ENCODE data around the gene USP49. TPM values are rescaled to one million over a fixed set of nuclear protein-coding genes. Genes with fewer than 3 reads are reported as not detected.
A peak's percentile ranks its signal among the peaks of the same experiment; 100 is the strongest.

USP49 gene
- total and polyA plus RNA-seq, 2 of the 13 experiments (the other 11 are each of a cell fraction or from before 2014, with no cell fraction given): 2.9 to 4.3 TPM

DNA sequence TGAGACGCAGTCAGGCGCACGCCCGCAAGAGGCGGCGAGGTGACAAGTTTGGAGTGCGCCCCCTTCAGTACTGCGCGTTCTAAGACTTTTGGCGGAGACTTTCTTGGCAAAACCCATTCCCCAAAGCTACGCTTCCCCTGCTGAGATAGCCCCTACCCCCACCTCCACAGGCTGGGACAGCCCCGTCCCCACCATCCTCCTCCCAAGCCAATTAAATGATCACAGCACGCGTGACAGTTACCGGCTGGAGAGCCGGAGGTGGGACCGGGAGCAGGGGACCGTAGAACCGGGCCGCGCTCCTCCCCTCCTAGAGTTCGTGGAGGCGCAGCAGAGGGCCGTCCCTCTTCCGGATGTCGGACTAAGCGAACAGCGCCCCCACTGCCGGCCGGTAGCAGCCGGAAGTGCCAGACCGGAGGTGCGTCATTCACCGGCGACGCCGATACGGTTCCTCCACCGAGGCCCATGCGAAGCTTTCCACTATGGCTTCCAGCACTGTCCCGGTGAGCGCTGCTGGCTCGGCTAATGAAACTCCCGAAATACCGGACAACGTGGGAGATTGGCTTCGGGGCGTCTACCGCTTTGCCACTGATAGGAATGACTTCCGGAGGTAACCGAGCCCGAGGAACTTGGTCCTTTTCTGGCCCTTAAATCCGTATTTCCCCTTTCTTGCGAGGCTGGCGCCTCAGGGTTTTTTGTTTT lies 107.8 kb downstream of the USP49 start, which contains the start of gene TOMM6 (continued):
- TF ChIP-seq, protein P1, sequence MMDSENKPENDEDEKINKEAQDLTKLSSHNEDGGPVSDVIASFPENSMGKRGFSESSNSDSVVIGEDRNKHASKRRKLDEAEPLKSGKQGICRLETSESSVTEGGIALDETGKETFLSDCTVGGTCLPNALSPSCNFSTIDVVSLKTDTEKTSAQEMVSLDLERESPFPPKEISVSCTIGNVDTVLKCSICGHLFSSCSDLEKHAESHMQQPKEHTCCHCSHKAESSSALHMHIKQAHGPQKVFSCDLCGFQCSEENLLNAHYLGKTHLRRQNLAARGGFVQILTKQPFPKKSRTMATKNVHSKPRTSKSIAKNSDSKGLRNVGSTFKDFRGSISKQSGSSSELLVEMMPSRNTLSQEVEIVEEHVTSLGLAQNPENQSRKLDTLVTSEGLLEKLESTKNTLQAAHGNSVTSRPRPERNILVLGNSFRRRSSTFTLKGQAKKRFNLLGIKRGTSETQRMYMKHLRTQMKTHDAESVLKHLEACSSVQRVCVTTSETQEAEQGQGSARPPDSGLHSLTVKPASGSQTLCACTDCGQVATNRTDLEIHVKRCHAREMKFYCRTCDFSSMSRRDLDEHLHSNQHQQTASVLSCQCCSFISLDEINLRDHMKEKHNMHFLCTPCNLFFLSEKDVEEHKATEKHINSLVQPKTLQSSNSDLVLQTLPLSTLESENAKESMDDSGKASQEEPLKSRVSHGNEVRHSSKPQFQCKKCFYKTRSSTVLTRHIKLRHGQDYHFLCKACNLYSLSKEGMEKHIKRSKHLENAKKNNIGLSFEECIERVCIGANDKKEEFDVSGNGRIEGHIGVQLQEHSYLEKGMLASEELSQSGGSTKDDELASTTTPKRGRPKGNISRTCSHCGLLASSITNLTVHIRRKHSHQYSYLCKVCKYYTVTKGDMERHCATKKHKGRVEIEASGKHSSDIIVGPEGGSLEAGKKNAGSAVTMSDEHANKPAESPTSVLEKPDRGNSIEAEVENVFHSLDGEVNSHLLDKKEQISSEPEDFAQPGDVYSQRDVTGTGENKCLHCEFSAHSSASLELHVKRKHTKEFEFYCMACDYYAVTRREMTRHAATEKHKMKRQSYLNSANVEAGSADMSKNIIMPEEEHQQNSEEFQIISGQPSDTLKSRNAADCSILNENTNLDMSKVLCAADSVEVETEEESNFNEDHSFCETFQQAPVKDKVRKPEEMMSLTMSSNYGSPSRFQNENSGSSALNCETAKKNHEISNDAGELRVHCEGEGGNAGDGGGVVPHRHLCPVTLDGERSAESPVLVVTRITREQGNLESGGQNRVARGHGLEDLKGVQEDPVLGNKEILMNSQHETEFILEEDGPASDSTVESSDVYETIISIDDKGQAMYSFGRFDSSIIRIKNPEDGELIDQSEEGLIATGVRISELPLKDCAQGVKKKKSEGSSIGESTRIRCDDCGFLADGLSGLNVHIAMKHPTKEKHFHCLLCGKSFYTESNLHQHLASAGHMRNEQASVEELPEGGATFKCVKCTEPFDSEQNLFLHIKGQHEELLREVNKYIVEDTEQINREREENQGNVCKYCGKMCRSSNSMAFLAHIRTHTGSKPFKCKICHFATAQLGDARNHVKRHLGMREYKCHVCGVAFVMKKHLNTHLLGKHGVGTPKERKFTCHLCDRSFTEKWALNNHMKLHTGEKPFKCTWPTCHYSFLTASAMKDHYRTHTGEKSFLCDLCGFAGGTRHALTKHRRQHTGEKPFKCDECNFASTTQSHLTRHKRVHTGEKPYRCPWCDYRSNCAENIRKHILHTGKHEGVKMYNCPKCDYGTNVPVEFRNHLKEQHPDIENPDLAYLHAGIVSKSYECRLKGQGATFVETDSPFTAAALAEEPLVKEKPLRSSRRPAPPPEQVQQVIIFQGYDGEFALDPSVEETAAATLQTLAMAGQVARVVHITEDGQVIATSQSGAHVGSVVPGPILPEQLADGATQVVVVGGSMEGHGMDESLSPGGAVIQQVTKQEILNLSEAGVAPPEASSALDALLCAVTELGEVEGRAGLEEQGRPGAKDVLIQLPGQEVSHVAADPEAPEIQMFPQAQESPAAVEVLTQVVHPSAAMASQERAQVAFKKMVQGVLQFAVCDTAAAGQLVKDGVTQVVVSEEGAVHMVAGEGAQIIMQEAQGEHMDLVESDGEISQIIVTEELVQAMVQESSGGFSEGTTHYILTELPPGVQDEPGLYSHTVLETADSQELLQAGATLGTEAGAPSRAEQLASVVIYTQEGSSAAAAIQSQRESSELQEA (CRISPR knock-in tag; IDR thresholded peaks at IDR 0.05; ENCODE audit: not compliant biosample characterization): peak; percentile 27
- peak; percentile 45 for TF ChIP-seq SKI (IDR thresholded peaks at IDR 0.05; ENCODE audit: partially characterized antibody)
- no peak for TF ChIP-seq ZNF274 (CRISPR knock-in tag; IDR thresholded peaks at IDR 0.05)
- peak; percentile 98 for TF ChIP-seq SMAD1 (CRISPR knock-in tag; IDR thresholded peaks at IDR 0.05; ENCODE audit: borderline replicate concordance, low read depth)
- TF ChIP-seq ZNF839 (CRISPR knock-in tag; IDR thresholded peaks at IDR 0.05; ENCODE audit: borderline replicate concordance): no peak
- TF ChIP-seq, protein P2, sequence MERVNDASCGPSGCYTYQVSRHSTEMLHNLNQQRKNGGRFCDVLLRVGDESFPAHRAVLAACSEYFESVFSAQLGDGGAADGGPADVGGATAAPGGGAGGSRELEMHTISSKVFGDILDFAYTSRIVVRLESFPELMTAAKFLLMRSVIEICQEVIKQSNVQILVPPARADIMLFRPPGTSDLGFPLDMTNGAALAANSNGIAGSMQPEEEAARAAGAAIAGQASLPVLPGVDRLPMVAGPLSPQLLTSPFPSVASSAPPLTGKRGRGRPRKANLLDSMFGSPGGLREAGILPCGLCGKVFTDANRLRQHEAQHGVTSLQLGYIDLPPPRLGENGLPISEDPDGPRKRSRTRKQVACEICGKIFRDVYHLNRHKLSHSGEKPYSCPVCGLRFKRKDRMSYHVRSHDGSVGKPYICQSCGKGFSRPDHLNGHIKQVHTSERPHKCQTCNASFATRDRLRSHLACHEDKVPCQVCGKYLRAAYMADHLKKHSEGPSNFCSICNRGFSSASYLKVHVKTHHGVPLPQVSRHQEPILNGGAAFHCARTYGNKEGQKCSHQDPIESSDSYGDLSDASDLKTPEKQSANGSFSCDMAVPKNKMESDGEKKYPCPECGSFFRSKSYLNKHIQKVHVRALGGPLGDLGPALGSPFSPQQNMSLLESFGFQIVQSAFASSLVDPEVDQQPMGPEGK (CRISPR knock-in tag; IDR thresholded peaks at IDR 0.05): peak; percentile 81; the same call in 1 of the 2 replicates
- peak; percentile 69; the same call in 1 of the 2 replicates for TF ChIP-seq ZNF138 (CRISPR knock-in tag; IDR thresholded peaks at IDR 0.05; ENCODE audit: low read depth)
- TF ChIP-seq NR2F6 (IDR thresholded peaks at IDR 0.05): no peak
- peak; percentile 63; the same call in 1 of the 2 replicates for TF ChIP-seq NR2F6 (CRISPR knock-in tag; IDR thresholded peaks at IDR 0.05)
- TF ChIP-seq ZKSCAN8 (CRISPR knock-in tag; IDR thresholded peaks at IDR 0.05; ENCODE audit: borderline replicate concordance): peak; percentile 77
- no peak for TF ChIP-seq FLYWCH1 (CRISPR knock-in tag; IDR thresholded peaks at IDR 0.05)
- TF ChIP-seq, protein P3, sequence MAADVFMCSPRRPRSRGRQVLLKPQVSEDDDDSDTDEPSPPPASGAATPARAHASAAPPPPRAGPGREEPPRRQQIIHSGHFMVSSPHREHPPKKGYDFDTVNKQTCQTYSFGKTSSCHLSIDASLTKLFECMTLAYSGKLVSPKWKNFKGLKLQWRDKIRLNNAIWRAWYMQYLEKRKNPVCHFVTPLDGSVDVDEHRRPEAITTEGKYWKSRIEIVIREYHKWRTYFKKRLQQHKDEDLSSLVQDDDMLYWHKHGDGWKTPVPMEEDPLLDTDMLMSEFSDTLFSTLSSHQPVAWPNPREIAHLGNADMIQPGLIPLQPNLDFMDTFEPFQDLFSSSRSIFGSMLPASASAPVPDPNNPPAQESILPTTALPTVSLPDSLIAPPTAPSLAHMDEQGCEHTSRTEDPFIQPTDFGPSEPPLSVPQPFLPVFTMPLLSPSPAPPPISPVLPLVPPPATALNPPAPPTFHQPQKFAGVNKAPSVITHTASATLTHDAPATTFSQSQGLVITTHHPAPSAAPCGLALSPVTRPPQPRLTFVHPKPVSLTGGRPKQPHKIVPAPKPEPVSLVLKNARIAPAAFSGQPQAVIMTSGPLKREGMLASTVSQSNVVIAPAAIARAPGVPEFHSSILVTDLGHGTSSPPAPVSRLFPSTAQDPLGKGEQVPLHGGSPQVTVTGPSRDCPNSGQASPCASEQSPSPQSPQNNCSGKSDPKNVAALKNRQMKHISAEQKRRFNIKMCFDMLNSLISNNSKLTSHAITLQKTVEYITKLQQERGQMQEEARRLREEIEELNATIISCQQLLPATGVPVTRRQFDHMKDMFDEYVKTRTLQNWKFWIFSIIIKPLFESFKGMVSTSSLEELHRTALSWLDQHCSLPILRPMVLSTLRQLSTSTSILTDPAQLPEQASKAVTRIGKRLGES (CRISPR knock-in tag; IDR thresholded peaks at IDR 0.05; ENCODE audit: borderline replicate concordance): no peak
- TF ChIP-seq ZFP36L2 (CRISPR knock-in tag; IDR thresholded peaks at IDR 0.05): 0 out of 2 replicates have a peak, but pooled peaks have one; percentile 20
- TF ChIP-seq REPIN1 (CRISPR knock-in tag; IDR thresholded peaks at IDR 0.05; ENCODE audit: borderline replicate concordance, low read depth): peak; percentile 93; the same call in 1 of the 2 replicates
- no peak for TF ChIP-seq ZNF558 (CRISPR knock-in tag; IDR thresholded peaks at IDR 0.05; ENCODE audit: borderline replicate concordance)
- TF ChIP-seq ZNF768 (CRISPR knock-in tag; IDR thresholded peaks at IDR 0.05): peak; percentile 84
